LHCN-M2 (cell line): Measurements from ENCODE around the gene LMBR1. TPM values are rescaled to one million over a fixed set of nuclear protein-coding genes. Genes with fewer than 3 reads are reported as not detected.
"Not testable (repeated sequence)": the region's sequence is repeated elsewhere in the genome, so short reads cannot be mapped to it uniquely, and the experiment has no call there.

Experiments used
- DNase-seq: peaks from one replicate; pipeline ENCODE4 v3.0.0-alpha.2; 2012; ENCODE audit warnings: low read depth
- total RNA-seq: library from RNA; depleted of rRNA; stranded (reverse); fragments of >200 nt; gene quantifications from 2 replicates; pipeline ENCODE4 v1.2.3, GENCODE V29; 2014

LMBR1 gene
- total RNA-seq, 1 experiment from 2014 or later: 52.0 TPM

GRCh38 chr7:156657681-156658080 lies 235.3 kb downstream of the LMBR1 start:
- DNase-seq: no peak

DNA sequence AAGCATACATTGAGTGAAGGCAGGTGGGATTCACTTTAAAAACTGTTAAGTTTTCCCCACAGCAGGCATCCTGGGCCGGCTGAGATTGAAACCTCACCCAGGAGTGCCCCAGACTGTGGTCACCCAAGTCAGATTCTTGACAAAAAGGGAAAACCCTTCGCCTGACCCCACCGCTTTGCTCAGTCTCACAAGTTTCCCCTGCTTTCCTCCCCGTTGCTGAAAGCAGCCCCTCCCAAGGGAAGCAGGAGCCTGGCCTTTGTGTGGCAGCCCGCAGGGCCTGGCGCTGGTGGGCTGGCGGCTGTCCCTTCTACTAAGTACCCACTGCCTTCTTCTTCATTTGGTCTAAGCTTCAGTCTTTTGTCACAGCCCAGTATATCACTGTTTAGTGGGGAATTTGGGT lies 236.4 kb downstream of the LMBR1 start:
- DNase-seq: no peak

DNA sequence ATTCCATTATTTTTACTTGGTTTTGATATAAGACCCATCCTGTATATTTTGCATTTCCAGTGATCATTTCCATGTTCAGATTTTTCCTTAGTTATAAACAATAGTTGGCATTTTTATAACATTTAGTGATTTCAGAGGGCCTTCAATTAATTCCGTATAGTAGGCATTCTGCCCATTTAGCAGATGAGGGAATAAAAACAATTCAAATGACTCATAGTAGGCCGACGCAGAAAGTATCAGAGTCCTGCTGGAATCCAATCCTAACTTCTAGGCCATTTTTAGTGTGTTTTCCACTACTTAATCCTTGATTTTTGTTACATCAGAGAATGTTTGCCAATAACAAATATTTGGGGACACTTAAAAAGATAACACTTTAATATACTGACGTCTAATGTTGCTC lies 237.0 kb downstream of the LMBR1 start:
- DNase-seq: no peak

DNA sequence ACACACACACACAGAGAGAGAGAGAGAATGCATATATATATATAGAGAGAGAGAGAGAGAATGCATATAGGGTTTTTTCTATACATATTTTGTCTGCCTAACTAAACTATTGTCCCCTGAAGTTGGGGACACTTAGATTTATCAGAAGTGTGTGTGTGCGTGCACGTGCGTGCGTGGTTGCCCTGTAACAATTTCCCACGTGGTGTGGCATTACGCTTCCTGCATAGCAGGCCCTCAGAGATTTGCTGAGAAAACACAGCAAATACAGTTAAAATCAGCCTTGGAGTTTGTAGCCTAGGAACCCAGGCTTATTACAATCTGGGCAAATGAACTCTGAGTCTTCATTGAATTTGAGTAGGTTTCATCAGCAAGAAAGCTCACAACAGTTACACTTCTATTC lies 237.7 kb downstream of the LMBR1 start:
- no peak for DNase-seq

DNA sequence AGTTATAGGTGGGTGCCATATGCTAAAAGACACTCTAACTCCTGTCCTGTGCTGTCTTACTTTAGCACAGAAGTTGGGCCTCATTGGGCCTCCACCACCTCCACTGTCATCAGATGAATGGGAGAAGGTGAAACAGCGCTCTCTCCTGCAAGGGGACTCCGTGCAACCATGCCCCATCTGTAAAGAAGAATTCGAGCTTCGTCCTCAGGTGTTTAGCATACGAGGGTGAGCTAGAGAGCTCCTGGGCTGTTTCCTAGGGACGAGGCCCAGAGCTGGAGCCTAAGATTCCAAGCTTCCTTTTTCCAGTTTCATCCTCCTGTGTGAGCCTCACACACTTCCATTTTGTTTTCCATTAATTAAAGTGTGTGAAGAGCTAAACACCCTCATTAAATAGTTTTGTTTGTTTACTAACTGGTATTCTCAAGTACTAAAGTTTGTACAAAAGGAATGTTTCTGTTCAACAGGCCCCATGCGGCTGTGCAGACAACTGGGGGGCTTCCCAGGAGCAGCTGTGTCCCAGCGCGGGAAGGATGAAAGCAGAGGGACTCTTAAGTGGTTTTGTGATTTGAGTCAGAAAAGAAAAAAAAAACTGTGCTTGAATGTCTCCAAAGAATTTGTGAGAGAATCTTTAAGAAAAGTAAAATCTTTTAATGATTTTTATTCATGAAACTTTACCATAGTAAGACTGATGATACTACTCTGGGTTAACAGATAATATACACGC lies 238.3 kb downstream of the LMBR1 start:
- no peak for DNase-seq

GRCh38 chr7:156652886-156653568 lies 240.0 kb downstream of the LMBR1 start:
- DNase-seq: peak; percentile 59

DNA sequence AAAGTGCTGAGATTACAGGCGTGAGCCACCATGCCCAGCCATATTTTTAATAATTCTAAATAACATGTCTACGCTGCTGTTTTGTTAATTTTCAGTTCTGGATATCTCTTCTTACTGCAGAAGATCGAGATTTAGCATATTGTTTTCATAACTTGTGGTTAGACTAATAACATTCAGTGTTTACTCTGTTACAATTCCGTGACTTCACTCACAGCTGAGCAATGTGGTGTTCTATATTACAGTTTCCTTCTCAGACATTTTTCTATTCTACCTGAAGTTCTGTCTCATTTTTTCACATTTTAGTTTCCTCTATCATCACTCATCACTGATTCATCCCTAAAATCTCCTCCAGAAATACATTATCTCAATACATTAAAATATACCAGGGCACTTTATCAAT lies 241.5 kb downstream of the LMBR1 start:
- peak; percentile 61 for DNase-seq

- peak; percentile 39 for DNase-seq
These were observed 242.9 kb downstream of the LMBR1 start for GRCh38 chr7:156650042-156650441.

GRCh38 chr7:156647330-156647729 lies 245.7 kb downstream of the LMBR1 start:
- DNase-seq: not testable (repeated sequence)

DNA sequence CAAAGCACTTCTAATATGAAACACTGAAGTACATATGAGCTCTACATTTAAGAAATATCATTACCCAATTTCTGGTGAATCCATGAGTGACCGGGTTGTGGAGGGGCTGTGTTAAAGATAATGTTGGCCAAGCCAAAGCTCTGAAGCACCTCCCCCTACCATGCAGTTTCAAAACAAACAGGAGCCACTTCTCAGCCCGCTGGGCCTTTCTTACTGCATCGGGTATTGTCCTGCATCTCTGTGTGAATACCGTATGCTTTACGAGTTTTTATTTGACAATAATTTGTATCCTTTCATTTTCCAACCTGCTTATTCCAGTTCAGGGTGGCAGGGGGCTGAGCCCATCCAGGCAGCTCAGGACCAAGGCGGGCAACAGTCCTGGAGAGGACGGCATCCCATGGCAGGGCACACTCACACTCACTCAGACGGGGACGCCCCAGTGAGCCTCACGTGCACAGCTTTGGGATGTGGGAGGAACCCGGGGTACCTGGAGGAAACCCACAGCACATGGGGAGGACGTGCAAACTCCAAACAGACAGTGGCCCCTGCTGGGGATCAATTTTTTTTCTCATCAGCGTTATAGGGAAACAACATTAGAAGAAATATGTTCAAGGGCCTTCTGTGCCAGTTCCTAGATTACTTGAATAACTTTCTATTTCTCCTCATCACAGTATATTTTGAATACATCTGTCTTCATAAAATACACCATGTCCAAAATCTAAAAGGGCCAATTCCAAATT lies 250.5 kb downstream of the LMBR1 start:
- DNase-seq: no peak

GRCh38 chr7:156640949-156641485 lies 252.0 kb downstream of the LMBR1 start:
- peak; percentile 61 for DNase-seq

GRCh38 chr7:156640257-156640948 lies 252.6 kb downstream of the LMBR1 start, which contains the start of gene RNF32:
TSS of gene RNF32 (plus strand) at chr7:156640774. CDS start at chr7:156643878, 3,104 bp downstream.
- DNase-seq: peak; percentile 93

- no peak for DNase-seq
These were observed 253.3 kb downstream of the LMBR1 start for GRCh38 chr7:156639426-156640256.

GRCh38 chr7:156638443-156639077 lies 254.4 kb downstream of the LMBR1 start:
- no peak for DNase-seq

GRCh38 chr7:156637093-156637492 lies 255.9 kb downstream of the LMBR1 start:
- DNase-seq: not testable (repeated sequence)

DNA sequence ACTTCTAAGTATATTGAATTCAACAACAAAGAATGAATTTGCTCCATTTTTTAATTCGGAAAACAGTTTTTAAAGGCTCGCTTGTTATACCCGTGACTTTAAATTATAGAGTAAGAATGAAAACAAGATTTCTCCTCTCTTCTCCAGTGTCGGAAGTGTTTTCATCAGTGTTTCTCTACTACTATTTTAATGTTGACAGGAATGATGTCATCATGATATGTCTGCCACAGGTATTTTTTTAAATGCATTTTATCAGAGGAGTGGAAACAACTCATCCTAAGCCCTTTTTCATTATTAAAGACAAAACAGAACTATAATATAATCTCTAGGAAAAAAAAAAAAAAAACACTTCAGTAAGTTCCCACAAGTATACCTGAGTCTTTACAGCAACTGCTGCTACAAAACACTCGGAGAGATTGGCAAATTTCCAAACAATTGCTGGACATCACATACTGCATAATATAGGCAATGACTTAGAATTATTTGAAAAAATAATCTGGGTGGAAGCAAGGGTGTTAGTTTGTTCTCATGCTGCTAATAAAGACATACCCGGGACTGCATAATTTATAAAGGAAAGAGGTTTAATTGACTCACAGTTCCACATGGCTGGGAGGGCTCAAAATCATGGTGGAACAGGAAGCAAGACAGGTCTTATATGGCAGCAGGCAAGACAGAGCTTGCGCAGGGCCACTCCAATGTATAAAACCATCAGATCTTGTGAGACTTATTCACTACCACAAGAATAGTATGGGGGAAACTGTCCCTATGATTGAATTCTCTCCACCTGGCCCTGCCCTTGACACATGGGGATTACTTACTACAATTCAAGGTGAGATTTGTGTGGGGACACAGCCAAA lies 257.2 kb downstream of the LMBR1 start:
- no peak for DNase-seq

- DNase-seq: no peak
These were observed 258.9 kb downstream of the LMBR1 start for GRCh38 chr7:156634117-156634516.

- no peak for DNase-seq
These were observed 263.1 kb downstream of the LMBR1 start for GRCh38 chr7:156629873-156630272.

DNA sequence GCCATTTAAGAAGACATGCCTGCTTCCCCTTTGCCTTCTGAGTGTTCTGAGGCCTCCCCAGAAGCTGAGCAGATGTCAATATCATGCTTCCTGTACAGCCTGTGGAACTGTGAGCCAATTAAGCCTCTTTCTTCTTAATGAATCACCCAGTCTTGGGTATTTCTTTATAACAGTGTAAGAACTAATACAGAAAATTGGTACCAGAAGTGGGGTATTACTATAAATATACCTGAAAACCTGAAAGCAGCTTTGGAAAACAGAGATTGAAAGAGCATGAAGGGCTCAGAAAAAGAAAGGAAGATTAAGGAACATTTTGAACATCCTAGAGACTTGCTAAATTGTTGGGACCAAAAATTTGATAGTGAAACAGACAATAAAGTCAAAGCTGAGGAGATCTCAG lies 264.4 kb downstream of the LMBR1 start:
- DNase-seq: no peak
